ENCODE measurements around the gene MXD3. TPM values are rescaled to one million over a fixed set of nuclear protein-coding genes. Genes with fewer than 3 reads are reported as not detected.
"Not testable (repeated sequence)": the region's sequence is repeated elsewhere in the genome, so short reads cannot be mapped to it uniquely, and the experiment has no call there.

MXD3 gene
- total and polyA plus RNA-seq, 2 donors (not counting 1 experiment from before 2014, with no cell fraction given): 1.8 to 6.6 TPM

DNA sequence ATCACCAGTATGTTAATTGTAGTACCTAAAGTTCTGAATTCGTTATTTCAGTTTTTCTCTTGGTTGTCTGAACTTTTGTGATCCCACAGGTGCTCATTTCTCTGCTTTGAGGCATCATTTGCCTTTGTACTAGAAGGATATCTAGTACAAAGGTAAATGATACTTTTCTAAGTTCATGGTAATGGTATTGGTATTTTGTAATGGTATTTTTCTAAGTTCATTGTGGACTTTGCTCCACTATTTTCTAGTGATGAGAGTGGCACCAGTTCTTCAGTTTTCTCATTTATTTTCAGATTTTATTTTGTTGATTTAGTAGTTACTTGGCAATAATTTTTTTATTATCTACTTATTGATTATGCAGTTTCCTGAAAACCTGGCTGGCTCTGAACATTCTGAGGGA, 50.2 kb downstream of the MXD3 start:
- H3K4me1 ChIP-seq (ENCODE audit: control insufficient read depth, extremely low read depth, insufficient read depth, low read length): no peaks in the 10 kb centered on the region
- H3K9ac ChIP-seq (ENCODE audit: insufficient read depth, low read length): no peak overlapping the region
- DNase-seq (ENCODE audit: low read depth in 2 of 2): no peak
- TF ChIP-seq, protein P1, sequence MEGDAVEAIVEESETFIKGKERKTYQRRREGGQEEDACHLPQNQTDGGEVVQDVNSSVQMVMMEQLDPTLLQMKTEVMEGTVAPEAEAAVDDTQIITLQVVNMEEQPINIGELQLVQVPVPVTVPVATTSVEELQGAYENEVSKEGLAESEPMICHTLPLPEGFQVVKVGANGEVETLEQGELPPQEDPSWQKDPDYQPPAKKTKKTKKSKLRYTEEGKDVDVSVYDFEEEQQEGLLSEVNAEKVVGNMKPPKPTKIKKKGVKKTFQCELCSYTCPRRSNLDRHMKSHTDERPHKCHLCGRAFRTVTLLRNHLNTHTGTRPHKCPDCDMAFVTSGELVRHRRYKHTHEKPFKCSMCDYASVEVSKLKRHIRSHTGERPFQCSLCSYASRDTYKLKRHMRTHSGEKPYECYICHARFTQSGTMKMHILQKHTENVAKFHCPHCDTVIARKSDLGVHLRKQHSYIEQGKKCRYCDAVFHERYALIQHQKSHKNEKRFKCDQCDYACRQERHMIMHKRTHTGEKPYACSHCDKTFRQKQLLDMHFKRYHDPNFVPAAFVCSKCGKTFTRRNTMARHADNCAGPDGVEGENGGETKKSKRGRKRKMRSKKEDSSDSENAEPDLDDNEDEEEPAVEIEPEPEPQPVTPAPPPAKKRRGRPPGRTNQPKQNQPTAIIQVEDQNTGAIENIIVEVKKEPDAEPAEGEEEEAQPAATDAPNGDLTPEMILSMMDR (conservative IDR thresholded peaks at IDR 0.05 in 1 of 2, IDR thresholded peaks at IDR 0.05 in 1 of 2; ENCODE audit: low read depth in 1 of 2, low read length in 2 of 2): no peak
- no peak for TF ChIP-seq EZH2 (IDR thresholded peaks at IDR 0.05; ENCODE audit: low read length, missing control alignments)
- no peaks in the 10 kb centered on the region for H3K27me3 ChIP-seq (ENCODE audit: control insufficient read depth, insufficient read depth, low read length)
- no peaks in the 10 kb centered on the region for H3K79me2 ChIP-seq (ENCODE audit: control insufficient read depth, insufficient read depth, low read length)
- H3K27ac ChIP-seq (ENCODE audit: insufficient read depth, low read length): no peak overlapping the region
- H2AFZ ChIP-seq (ENCODE audit: low read length): no peak overlapping the region
- no peaks in the 10 kb centered on the region for H4K20me1 ChIP-seq (ENCODE audit: control insufficient read depth, extremely low read depth, insufficient read depth, low read length)
- H3K36me3 ChIP-seq (ENCODE audit: control insufficient read depth, insufficient read depth, low read length): peaks cover 14% of the 10 kb centered on the region
- no peaks in the 10 kb centered on the region for H3K9me3 ChIP-seq (ENCODE audit: control insufficient read depth, insufficient read depth, low read depth, low read length)
- H3K4me3 ChIP-seq (replicated peaks in 1 of 4; ENCODE audit: control extremely low read depth in 1 of 4, insufficient read depth in 1 of 4, low read depth in 3 of 4, low read length in 4 of 4): no peak overlapping the region
- H3K4me2 ChIP-seq (ENCODE audit: extremely low read depth, insufficient read depth, low read length): no peak overlapping the region

DNA sequence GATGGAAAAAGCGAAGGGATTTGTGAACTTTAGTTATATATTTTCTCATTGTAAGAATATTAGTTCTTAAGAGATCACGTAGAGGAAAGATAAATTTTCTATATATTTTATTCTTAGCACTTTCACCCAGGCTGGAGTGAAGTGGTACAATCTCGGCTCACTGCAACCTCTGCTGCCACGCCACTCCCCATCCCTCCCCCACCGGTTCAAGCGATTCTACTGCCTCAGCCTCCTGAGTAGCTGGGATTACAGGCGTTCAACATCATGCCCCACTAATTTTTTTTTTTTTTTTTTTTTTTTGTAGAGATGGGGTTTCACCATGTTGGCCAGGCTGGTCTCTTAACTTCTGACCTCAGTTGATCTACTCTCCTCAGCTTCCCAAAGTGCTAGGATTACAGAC, 50.7 kb downstream of the MXD3 start:
- Histone ChIP-seq H3K4me3 (replicated peaks in 1 of 4; ENCODE audit: control extremely low read depth in 1 of 4, insufficient read depth in 1 of 4, low read depth in 3 of 4, low read length in 4 of 4) (no peak overlapping the region), H3K79me2 (ENCODE audit: control insufficient read depth, insufficient read depth, low read length) (no peaks in the 10 kb centered on the region), H3K27me3 (ENCODE audit: control insufficient read depth, insufficient read depth, low read length) (no peaks in the 10 kb centered on the region), H3K27ac (ENCODE audit: insufficient read depth, low read length) (no peak overlapping the region), H2AFZ (ENCODE audit: low read length) (no peak overlapping the region), H4K20me1 (ENCODE audit: control insufficient read depth, extremely low read depth, insufficient read depth, low read length) (no peaks in the 10 kb centered on the region), H3K4me2 (ENCODE audit: extremely low read depth, insufficient read depth, low read length) (no peak overlapping the region), H3K4me1 (ENCODE audit: control insufficient read depth, extremely low read depth, insufficient read depth, low read length) (no peaks in the 10 kb centered on the region), H3K9me3 (ENCODE audit: control insufficient read depth, insufficient read depth, low read depth, low read length) (no peaks in the 10 kb centered on the region), H3K9ac (ENCODE audit: insufficient read depth, low read length) (no peak overlapping the region), H3K36me3 (ENCODE audit: control insufficient read depth, insufficient read depth, low read length) (peaks cover 9% of the 10 kb centered on the region)
- DNase-seq (ENCODE audit: low read depth in 2 of 2): no peak
- TF ChIP-seq, protein P1 (conservative IDR thresholded peaks at IDR 0.05 in 1 of 2, IDR thresholded peaks at IDR 0.05 in 1 of 2; ENCODE audit: low read depth in 1 of 2, low read length in 2 of 2): no peak
- TF ChIP-seq EZH2 (IDR thresholded peaks at IDR 0.05; ENCODE audit: low read length, missing control alignments): no peak

DNA sequence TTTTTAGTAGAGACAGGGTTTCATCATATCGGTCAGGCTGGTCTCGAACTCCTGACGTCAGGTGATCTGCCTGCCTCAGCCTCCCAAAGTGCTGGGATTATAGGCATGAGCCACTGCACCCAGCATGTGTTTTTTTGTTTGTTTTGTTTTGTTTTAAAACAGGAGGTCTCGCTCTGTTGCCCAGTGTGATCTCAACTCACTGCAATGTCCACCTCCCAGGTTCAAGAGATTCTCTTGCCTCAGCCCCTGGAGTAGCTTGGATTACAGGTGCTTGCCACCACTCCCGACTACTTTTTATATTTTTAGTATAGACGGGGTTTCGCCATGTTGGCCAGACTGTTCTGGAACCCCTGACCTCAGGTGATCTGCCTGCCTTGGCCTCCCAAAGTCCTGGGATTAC, 53.0 kb downstream of the MXD3 start:
- not testable (repeated sequence) for H3K36me3 ChIP-seq (ENCODE audit: control insufficient read depth, insufficient read depth, low read length); H3K4me1 ChIP-seq (ENCODE audit: control insufficient read depth, extremely low read depth, insufficient read depth, low read length); H2AFZ ChIP-seq (ENCODE audit: low read length); H3K4me3 ChIP-seq (replicated peaks in 1 of 4; ENCODE audit: control extremely low read depth in 1 of 4, insufficient read depth in 1 of 4, low read depth in 3 of 4, low read length in 4 of 4); H3K9me3 ChIP-seq (ENCODE audit: control insufficient read depth, insufficient read depth, low read depth, low read length); H4K20me1 ChIP-seq (ENCODE audit: control insufficient read depth, extremely low read depth, insufficient read depth, low read length); H3K9ac ChIP-seq (ENCODE audit: insufficient read depth, low read length); H3K4me2 ChIP-seq (ENCODE audit: extremely low read depth, insufficient read depth, low read length); H3K79me2 ChIP-seq (ENCODE audit: control insufficient read depth, insufficient read depth, low read length); H3K27ac ChIP-seq (ENCODE audit: insufficient read depth, low read length); DNase-seq (ENCODE audit: low read depth in 2 of 2); H3K27me3 ChIP-seq (ENCODE audit: control insufficient read depth, insufficient read depth, low read length)

Other genes with a start within 250 kb of the MXD3 start
- 12.6 and 13.6 TPM in 2 replicates for gene FGFR4, start 225.0 kb downstream of the MXD3 start, total RNA-seq
- 5.6 and 28.4 TPM in 2 replicates for gene FGFR4, start 225.0 kb downstream of the MXD3 start, polyA plus RNA-seq
- 36.0 and 52.8 TPM in 2 replicates for gene NSD1, start 178.1 kb downstream of the MXD3 start, total RNA-seq
- 16.5 and 19.3 TPM in 2 replicates for gene NSD1, start 178.1 kb downstream of the MXD3 start, polyA plus RNA-seq
- gene RAB24, start 8.2 kb downstream of the MXD3 start, total RNA-seq: 22.1 and 25.9 TPM in 2 replicates
- gene RAB24, start 8.2 kb downstream of the MXD3 start, polyA plus RNA-seq: 27.9 and 34.2 TPM in 2 replicates
- 56.8 and 64.2 TPM in 2 replicates for gene PRELID1, start 8.1 kb downstream of the MXD3 start, total RNA-seq
- gene PRELID1, start 8.1 kb downstream of the MXD3 start, polyA plus RNA-seq: 145 and 226 TPM in 2 replicates
- 294 and 396 TPM in 2 replicates for gene LMAN2, start 39.8 kb upstream of the MXD3 start, total RNA-seq
- 145 and 221 TPM in 2 replicates for gene LMAN2, start 39.8 kb upstream of the MXD3 start, polyA plus RNA-seq
- gene RGS14, start 46.0 kb upstream of the MXD3 start, total RNA-seq: 2.6 and 4.1 TPM in 2 replicates
- gene RGS14, start 46.0 kb upstream of the MXD3 start, polyA plus RNA-seq: 2.5 and 3.1 TPM in 2 replicates
- gene SLC34A1, start 72.5 kb upstream of the MXD3 start, total RNA-seq: not detected in 2 replicates
- not detected in 2 replicates for gene SLC34A1, start 72.5 kb upstream of the MXD3 start, polyA plus RNA-seq
- gene PFN3, start 88.8 kb upstream of the MXD3 start, total RNA-seq: not detected in 2 replicates
- gene PFN3, start 88.8 kb upstream of the MXD3 start, polyA plus RNA-seq: not detected in 2 replicates
- under 0.01 and 0.50 TPM in 2 replicates for gene F12, start 97.7 kb upstream of the MXD3 start, total RNA-seq
- 0.10 and 0.19 TPM in 2 replicates for gene F12, start 97.7 kb upstream of the MXD3 start, polyA plus RNA-seq
- gene GRK6, start 114.8 kb upstream of the MXD3 start, total RNA-seq: 13.1 and 15.0 TPM in 2 replicates
- 15.8 and 23.4 TPM in 2 replicates for gene GRK6, start 114.8 kb upstream of the MXD3 start, polyA plus RNA-seq
- gene PRR7, start 134.9 kb upstream of the MXD3 start, total RNA-seq: 2.1 and 2.3 TPM in 2 replicates
- 1.6 TPM in 2 replicates for gene PRR7, start 134.9 kb upstream of the MXD3 start, polyA plus RNA-seq
- gene DBN1, start 161.7 kb upstream of the MXD3 start, total RNA-seq: 96.4 and 102 TPM in 2 replicates
- 138 and 181 TPM in 2 replicates for gene DBN1, start 161.7 kb upstream of the MXD3 start, polyA plus RNA-seq
- gene PDLIM7, start 185.7 kb upstream of the MXD3 start, total RNA-seq: 55.2 and 65.2 TPM in 2 replicates
- gene PDLIM7, start 185.7 kb upstream of the MXD3 start, polyA plus RNA-seq: 117 and 245 TPM in 2 replicates
- gene DOK3, start 197.9 kb upstream of the MXD3 start, total RNA-seq: 0.99 and 2.1 TPM in 2 replicates
- 0.58 and 1.5 TPM in 2 replicates for gene DOK3, start 197.9 kb upstream of the MXD3 start, polyA plus RNA-seq
- 76.5 and 79.1 TPM in 2 replicates for gene DDX41, start 205.1 kb upstream of the MXD3 start, total RNA-seq
- gene DDX41, start 205.1 kb upstream of the MXD3 start, polyA plus RNA-seq: 66.8 and 71.5 TPM in 2 replicates
- gene FAM193B, start 242.7 kb upstream of the MXD3 start, total RNA-seq: 17.5 and 28.4 TPM in 2 replicates
- gene FAM193B, start 242.7 kb upstream of the MXD3 start, polyA plus RNA-seq: 15.9 and 27.9 TPM in 2 replicates